ENCODE results near the gene SLC25A11. TPM values are rescaled to one million over a fixed set of nuclear protein-coding genes. Genes with fewer than 3 reads are reported as not detected.

SLC25A11 gene
- total RNA-seq, 1 experiment from 2014 or later, result 75.1 TPM

DNA sequence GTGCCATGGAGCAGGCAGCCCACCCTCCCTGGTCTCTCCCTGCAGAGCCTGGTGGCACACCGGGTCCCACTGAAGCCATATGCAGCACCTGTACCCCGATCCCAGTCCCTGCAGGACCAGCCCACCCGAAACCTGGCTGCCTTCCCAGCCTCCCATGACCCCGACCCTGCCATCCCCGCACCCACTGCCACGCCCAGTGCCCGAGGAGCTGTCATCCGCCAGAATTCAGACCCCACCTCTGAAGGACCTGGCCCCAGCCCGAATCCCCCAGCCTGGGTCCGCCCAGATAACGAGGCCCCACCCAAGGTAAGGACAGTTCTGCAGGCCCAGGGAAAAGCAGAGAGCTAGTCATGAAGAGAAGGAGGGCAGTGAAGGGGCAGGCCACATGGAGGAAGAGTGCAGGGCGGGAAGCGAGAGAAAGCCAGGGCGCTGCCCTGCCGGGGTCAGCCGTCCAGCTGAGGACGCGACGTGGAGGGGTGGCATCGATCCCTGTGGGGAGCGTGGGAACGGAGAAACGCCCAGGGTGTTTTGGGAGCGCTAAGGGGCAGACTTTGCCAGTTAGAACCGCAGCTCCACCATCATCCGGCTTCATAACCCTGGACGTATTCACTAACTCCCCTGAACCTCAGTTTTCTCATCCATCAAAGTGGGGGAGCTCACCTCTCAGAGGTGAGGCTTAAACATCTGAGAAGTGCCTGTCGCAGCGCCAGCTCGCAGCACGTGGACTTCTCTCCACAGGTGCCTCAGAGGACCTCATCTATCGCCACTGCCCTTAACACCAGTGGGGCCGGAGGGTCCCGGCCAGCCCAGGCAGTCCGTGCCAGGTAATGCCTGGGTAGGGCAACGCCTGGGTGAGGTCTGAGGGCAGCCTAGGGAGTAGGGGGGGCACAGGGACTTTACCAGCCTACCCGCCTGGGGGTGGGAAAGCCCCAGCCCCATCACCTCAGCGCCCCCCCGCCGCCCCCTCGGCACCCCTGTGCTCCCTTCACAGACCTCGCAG, 48.1 kb downstream of the SLC25A11 start (continued):
- TF ChIP-seq EZH2phosphoT487 (IDR thresholded peaks at IDR 0.05; ENCODE audit: borderline replicate concordance) (no peak), SP1 (IDR thresholded peaks at IDR 0.05; ENCODE audit: low read depth) (no peak), ZNF274 (IDR thresholded peaks at IDR 0.05; ENCODE audit: low read depth, low read length) (no peak), SRF (IDR thresholded peaks at IDR 0.05; ENCODE audit: low read depth) (no peak), CBX3 (IDR thresholded peaks at IDR 0.05; ENCODE audit: low read depth) (no peak), SIN3A (IDR thresholded peaks at IDR 0.05; ENCODE audit: low read depth) (no peak), ATF3 (IDR thresholded peaks at IDR 0.05) (no peak), JUND (IDR thresholded peaks at IDR 0.05) (no peak), FOSL1 (IDR thresholded peaks at IDR 0.05; ENCODE audit: low read depth) (no peak)
- TF ChIP-seq, protein P1, sequence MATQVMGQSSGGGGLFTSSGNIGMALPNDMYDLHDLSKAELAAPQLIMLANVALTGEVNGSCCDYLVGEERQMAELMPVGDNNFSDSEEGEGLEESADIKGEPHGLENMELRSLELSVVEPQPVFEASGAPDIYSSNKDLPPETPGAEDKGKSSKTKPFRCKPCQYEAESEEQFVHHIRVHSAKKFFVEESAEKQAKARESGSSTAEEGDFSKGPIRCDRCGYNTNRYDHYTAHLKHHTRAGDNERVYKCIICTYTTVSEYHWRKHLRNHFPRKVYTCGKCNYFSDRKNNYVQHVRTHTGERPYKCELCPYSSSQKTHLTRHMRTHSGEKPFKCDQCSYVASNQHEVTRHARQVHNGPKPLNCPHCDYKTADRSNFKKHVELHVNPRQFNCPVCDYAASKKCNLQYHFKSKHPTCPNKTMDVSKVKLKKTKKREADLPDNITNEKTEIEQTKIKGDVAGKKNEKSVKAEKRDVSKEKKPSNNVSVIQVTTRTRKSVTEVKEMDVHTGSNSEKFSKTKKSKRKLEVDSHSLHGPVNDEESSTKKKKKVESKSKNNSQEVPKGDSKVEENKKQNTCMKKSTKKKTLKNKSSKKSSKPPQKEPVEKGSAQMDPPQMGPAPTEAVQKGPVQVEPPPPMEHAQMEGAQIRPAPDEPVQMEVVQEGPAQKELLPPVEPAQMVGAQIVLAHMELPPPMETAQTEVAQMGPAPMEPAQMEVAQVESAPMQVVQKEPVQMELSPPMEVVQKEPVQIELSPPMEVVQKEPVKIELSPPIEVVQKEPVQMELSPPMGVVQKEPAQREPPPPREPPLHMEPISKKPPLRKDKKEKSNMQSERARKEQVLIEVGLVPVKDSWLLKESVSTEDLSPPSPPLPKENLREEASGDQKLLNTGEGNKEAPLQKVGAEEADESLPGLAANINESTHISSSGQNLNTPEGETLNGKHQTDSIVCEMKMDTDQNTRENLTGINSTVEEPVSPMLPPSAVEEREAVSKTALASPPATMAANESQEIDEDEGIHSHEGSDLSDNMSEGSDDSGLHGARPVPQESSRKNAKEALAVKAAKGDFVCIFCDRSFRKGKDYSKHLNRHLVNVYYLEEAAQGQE (IDR thresholded peaks at IDR 0.05; ENCODE audit: low read depth), result no peak

DNA sequence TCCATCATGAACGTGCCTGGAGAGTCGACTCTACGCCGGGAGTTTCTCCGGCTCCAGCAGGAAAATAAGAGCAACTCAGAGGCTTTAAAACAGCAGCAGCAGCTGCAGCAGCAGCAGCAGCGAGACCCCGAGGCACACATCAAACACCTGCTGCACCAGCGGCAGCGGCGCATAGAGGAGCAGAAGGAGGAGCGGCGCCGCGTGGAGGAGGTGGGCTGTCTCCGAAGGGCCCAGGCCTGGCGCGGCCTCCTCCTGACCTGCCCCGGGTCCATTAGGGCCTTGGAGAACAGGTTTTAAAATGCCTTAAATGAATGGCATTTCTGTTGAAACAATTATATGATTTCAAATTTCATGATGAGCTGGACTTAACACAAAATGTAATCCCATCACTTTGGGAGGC, 52.3 kb downstream of the SLC25A11 start:
- no peak overlapping the region for H3K9ac ChIP-seq (ENCODE audit: low read length)
- POLR2A ChIA-PET, result no interaction called here
- no peaks in the 10 kb centered on the region for H4K20me1 ChIP-seq (ENCODE audit: insufficient read depth)
- H3K9me2 ChIP-seq (ENCODE audit: insufficient read depth), result no peaks in the 10 kb centered on the region
- H3K9me3 ChIP-seq (ENCODE audit: control insufficient read depth in 1 of 2, insufficient read depth in 1 of 2, low read depth in 1 of 2, low read length in 2 of 2), result no peaks in the 10 kb centered on the region
- no peak overlapping the region for H3K27ac ChIP-seq (ENCODE audit: low read depth, low read length)
- TF ChIP-seq POLR2A (IDR thresholded peaks at IDR 0.05; ENCODE audit: borderline replicate concordance, extremely low read depth, insufficient read depth, insufficient read length) (no peak), ZFX (IDR thresholded peaks at IDR 0.05) (no peak), POLR2AphosphoS5 (IDR thresholded peaks at IDR 0.05; ENCODE audit: low read depth, low read length) (no peak), SIN3A (IDR thresholded peaks at IDR 0.05; ENCODE audit: low read depth) (no peak), EGR1 (IDR thresholded peaks at IDR 0.05; ENCODE audit: low read depth) (no peak), EZH2phosphoT487 (IDR thresholded peaks at IDR 0.05; ENCODE audit: borderline replicate concordance) (no peak), TCF7L2 (IDR thresholded peaks at IDR 0.05; ENCODE audit: borderline replicate concordance, extremely low read depth, insufficient read depth, insufficient read length) (no peak), CBX3 (IDR thresholded peaks at IDR 0.05; ENCODE audit: low read depth) (no peak), RAD21 (IDR thresholded peaks at IDR 0.05; ENCODE audit: low read depth) (no peak), ELF1 (IDR thresholded peaks at IDR 0.05; ENCODE audit: borderline replicate concordance, low read depth) (no peak), FOSL1 (IDR thresholded peaks at IDR 0.05; ENCODE audit: low read depth) (no peak), YY1 (IDR thresholded peaks at IDR 0.05; ENCODE audit: extremely low read depth, insufficient replicate concordance, low read depth, low read length) (no peak)
- TF ChIP-seq, protein P2, sequence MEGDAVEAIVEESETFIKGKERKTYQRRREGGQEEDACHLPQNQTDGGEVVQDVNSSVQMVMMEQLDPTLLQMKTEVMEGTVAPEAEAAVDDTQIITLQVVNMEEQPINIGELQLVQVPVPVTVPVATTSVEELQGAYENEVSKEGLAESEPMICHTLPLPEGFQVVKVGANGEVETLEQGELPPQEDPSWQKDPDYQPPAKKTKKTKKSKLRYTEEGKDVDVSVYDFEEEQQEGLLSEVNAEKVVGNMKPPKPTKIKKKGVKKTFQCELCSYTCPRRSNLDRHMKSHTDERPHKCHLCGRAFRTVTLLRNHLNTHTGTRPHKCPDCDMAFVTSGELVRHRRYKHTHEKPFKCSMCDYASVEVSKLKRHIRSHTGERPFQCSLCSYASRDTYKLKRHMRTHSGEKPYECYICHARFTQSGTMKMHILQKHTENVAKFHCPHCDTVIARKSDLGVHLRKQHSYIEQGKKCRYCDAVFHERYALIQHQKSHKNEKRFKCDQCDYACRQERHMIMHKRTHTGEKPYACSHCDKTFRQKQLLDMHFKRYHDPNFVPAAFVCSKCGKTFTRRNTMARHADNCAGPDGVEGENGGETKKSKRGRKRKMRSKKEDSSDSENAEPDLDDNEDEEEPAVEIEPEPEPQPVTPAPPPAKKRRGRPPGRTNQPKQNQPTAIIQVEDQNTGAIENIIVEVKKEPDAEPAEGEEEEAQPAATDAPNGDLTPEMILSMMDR (IDR thresholded peaks at IDR 0.05 in 2 of 3, conservative IDR thresholded peaks at IDR 0.05 in 1 of 3; ENCODE audit: borderline replicate concordance in 1 of 3, insufficient read depth in 1 of 3, low read depth in 2 of 3, low read length in 2 of 3), result no peak
- CTCF ChIA-PET, result interaction anchor here (1.5 to 1.7 kb wide), 2 partner anchors 97 to 321 kb away, joined by 6 to 10 read pairs; no protein-coding TSS in a partner anchor
- no peak for ATAC-seq
- no peak for DNase-seq (ENCODE audit: low read depth, low spot score)
- H3K79me2 ChIP-seq (ENCODE audit: insufficient read depth, low read length), result no peaks in the 10 kb centered on the region
- H3K4me3 ChIP-seq (replicated peaks in 1 of 2; ENCODE audit: low read depth in 1 of 2, low read length in 2 of 2), result no peak overlapping the region
- peaks cover 23 to 29% of the 10 kb centered on the region in 2 experiments for H3K36me3 ChIP-seq (ENCODE audit: control insufficient read depth in 1 of 2, insufficient read depth in 2 of 2, low read length in 2 of 2)
- no TSS peak for BruUV-seq (replicated peaks)
- no peaks in the 10 kb centered on the region for H3K27me3 ChIP-seq (ENCODE audit: insufficient read depth, low read length)
- RAD21 ChIA-PET (ENCODE audit: low non-redundant PET in 1 of 2, low total read pairs in 2 of 2, uncharacterized antibody in 2 of 2, unreplicated experiment in 2 of 2), result no interaction called here
- H3K4me2 ChIP-seq (ENCODE audit: low read length), result no peak overlapping the region
- H3K4me1 ChIP-seq (ENCODE audit: control insufficient read depth in 1 of 2, insufficient read depth in 2 of 2, low read length in 2 of 2), result no peaks in the 10 kb centered on the region
- intact Hi-C loops (cut with micrococcal nuclease), result loop anchor here (10.0 kb wide), 1 partner anchor 53 kb away; the partner anchor contains the start of gene MINK1
- no peak overlapping the region for H2AFZ ChIP-seq (ENCODE audit: low read depth, low read length, poor library complexity, severe bottlenecking)
